Femur (tissue), 1 donor: ENCODE data around the gene RC3H1.
"Not testable (repeated sequence)": the region's sequence is repeated elsewhere in the genome, so short reads cannot be mapped to it uniquely, and the experiment has no call there.

Experiments used
- DNase-seq: peaks from one replicate; pipeline ENCODE4 v3.0.0-alpha.2; 2017

RC3H1 gene

GRCh38 chr1:174018565-174018964 lies 3.6 kb downstream of the RC3H1 start:
- DNase-seq = no peak

GRCh38 chr1:174017231-174017970 lies 4.8 kb downstream of the RC3H1 start:
- DNase-seq = no peak

GRCh38 chr1:174013864-174014418 lies 8.2 kb downstream of the RC3H1 start:
- DNase-seq = no peak

- DNase-seq = no peak
Observed at GRCh38 chr1:174008979-174009378, 13.2 kb downstream of the RC3H1 start.

- DNase-seq = no peak
Observed at GRCh38 chr1:174008269-174008668, 13.9 kb downstream of the RC3H1 start.

- DNase-seq = no peak
Observed at GRCh38 chr1:174007851-174008250, 14.3 kb downstream of the RC3H1 start.

GRCh38 chr1:174005032-174005431 lies 17.1 kb downstream of the RC3H1 start:
- no peak for DNase-seq

GRCh38 chr1:174003867-174004266 lies 18.3 kb downstream of the RC3H1 start:
- no peak for DNase-seq

- DNase-seq = no peak
Observed at GRCh38 chr1:174001573-174001972, 20.6 kb downstream of the RC3H1 start.

- DNase-seq = no peak
Observed at GRCh38 chr1:174000371-174000770, 21.8 kb downstream of the RC3H1 start.

- DNase-seq = no peak
Observed at GRCh38 chr1:173997791-173998190, 24.4 kb downstream of the RC3H1 start.

- no peak for DNase-seq
Observed at GRCh38 chr1:173996995-173997394, 25.2 kb downstream of the RC3H1 start.

- no peak for DNase-seq
Observed at GRCh38 chr1:173995475-173995874, 26.7 kb downstream of the RC3H1 start.

- not testable (repeated sequence) for DNase-seq
Observed at GRCh38 chr1:173993948-173994347, 28.2 kb downstream of the RC3H1 start.

GRCh38 chr1:173988068-173988467 lies 34.1 kb downstream of the RC3H1 start:
- no peak for DNase-seq

- no peak for DNase-seq
Observed at GRCh38 chr1:173986951-173987350, 35.2 kb downstream of the RC3H1 start.

- DNase-seq = no peak
Observed at GRCh38 chr1:173970252-173970651, 51.9 kb downstream of the RC3H1 start.

- DNase-seq = not testable (repeated sequence)
Observed at GRCh38 chr1:173965896-173966295, 56.3 kb downstream of the RC3H1 start.

- DNase-seq = no peak
Observed at GRCh38 chr1:173963477-173963876, 58.7 kb downstream of the RC3H1 start.

GRCh38 chr1:173960625-173961024 lies 61.5 kb downstream of the RC3H1 start:
- DNase-seq = no peak

GRCh38 chr1:173954179-173954578 lies 68.0 kb downstream of the RC3H1 start:
- DNase-seq = no peak

GRCh38 chr1:173948594-173948993 lies 73.6 kb downstream of the RC3H1 start:
- no peak for DNase-seq

- DNase-seq = no peak
Observed at GRCh38 chr1:173946380-173946921, 75.7 kb downstream of the RC3H1 start.

- no peak for DNase-seq
Observed at GRCh38 chr1:173937062-173937461, 85.1 kb downstream of the RC3H1 start.

- no peak for DNase-seq
Observed at GRCh38 chr1:173934440-173934839, 87.7 kb downstream of the RC3H1 start.
